ENCODE measurements around the gene NT5C1B.
A peak's percentile ranks its signal among the peaks of the same experiment; 100 is the strongest.

NT5C1B gene

GRCh38 chr2:18599509-18600254 is 10.3 kb upstream of the NT5C1B start:
- no peak for DNase-seq

- no peak for DNase-seq
Observed at GRCh38 chr2:18598848-18599484, 9.6 kb upstream of the NT5C1B start.

GRCh38 chr2:18597618-18598017 is 8.2 kb upstream of the NT5C1B start:
- no peak for DNase-seq

GRCh38 chr2:18596993-18597392 is 7.6 kb upstream of the NT5C1B start:
- no peak for DNase-seq

GRCh38 chr2:18593496-18593895 is 4.1 kb upstream of the NT5C1B start:
- DNase-seq, result no peak

GRCh38 chr2:18592372-18592771 is 3.0 kb upstream of the NT5C1B start:
- DNase-seq, result no peak

GRCh38 chr2:18588802-18589201 is 567 bp downstream of the NT5C1B start:
- DNase-seq, result no peak

- no peak for DNase-seq
Observed at GRCh38 chr2:18588049-18588448, 1.3 kb downstream of the NT5C1B start.

GRCh38 chr2:18585526-18585925 is 3.8 kb downstream of the NT5C1B start:
- DNase-seq, result no peak

GRCh38 chr2:18584608-18584954 is 4.8 kb downstream of the NT5C1B start:
- DNase-seq, result no peak

GRCh38 chr2:18583905-18584607 is 5.3 kb downstream of the NT5C1B start:
- no peak for DNase-seq

GRCh38 chr2:18580606-18581005 is 8.8 kb downstream of the NT5C1B start:
- no peak for DNase-seq

- no peak for DNase-seq
Observed at GRCh38 chr2:18578033-18578432, 11.3 kb downstream of the NT5C1B start.

- DNase-seq, result no peak
Observed at GRCh38 chr2:18566145-18566769, 23.1 kb downstream of the NT5C1B start.

- no peak for DNase-seq
Observed at GRCh38 chr2:18560797-18561085, 28.6 kb downstream of the NT5C1B start.

GRCh38 chr2:18560031-18560796 is 29.2 kb downstream of the NT5C1B start, which contains the start of gene RDH14:
RDH14 (minus strand) TSS chr2:18560653; CDS start chr2:18560572, 81 bp downstream.
- DNase-seq, result peak; percentile 97

- no peak for DNase-seq
Observed at GRCh38 chr2:18559531-18560030, 29.8 kb downstream of the NT5C1B start.

- DNase-seq, result no peak
Observed at GRCh38 chr2:18558458-18558857, 30.9 kb downstream of the NT5C1B start.

- no peak for DNase-seq
Observed at GRCh38 chr2:18557121-18557520, 32.2 kb downstream of the NT5C1B start.

GRCh38 chr2:18552351-18553077 is 36.9 kb downstream of the NT5C1B start:
- DNase-seq, result no peak

GRCh38 chr2:18551623-18552022 is 37.7 kb downstream of the NT5C1B start:
- DNase-seq, result no peak

GRCh38 chr2:18551169-18551568 is 38.2 kb downstream of the NT5C1B start:
- DNase-seq, result no peak
